ENCODE measurements around the gene APEH. TPM values are rescaled to one million over a fixed set of nuclear protein-coding genes. Genes with fewer than 3 reads are reported as not detected.

APEH gene
- total and polyA plus RNA-seq, 2 of the 13 experiments (the other 11 are each of a cell fraction or from before 2014, with no cell fraction given) = 116 to 130 TPM

- Histone ChIP-seq H3K4me3 (replicated peaks in 1 of 3; ENCODE audit: insufficient read depth in 1 of 3, low read depth in 2 of 3, low read length in 3 of 3) (no peak overlapping the region), H3K9ac (ENCODE audit: insufficient read depth, low read depth, low read length) (no peak overlapping the region), H2AFZ (ENCODE audit: low read length) (no peak overlapping the region), H3K27ac (ENCODE audit: extremely low read length, insufficient read depth, low read length) (no peak overlapping the region), H3K9me3 (ENCODE audit: low read length) (no peaks in the 10 kb centered on the region), H3K4me1 (ENCODE audit: insufficient read depth, low read length) (no peaks in the 10 kb centered on the region), H3K79me2 (ENCODE audit: insufficient read depth, low read length) (no peaks in the 10 kb centered on the region), H3K27me3 (ENCODE audit: control insufficient read depth in 1 of 2, insufficient read depth in 2 of 2, low read length in 2 of 2) (no peaks in the 10 kb centered on the region), H3K4me2 (ENCODE audit: low read depth, low read length) (no peak overlapping the region), H3K36me3 (replicated peaks in 1 of 2; ENCODE audit: control insufficient read depth in 1 of 2, insufficient read depth in 2 of 2, low read length in 2 of 2) (no peaks in the 10 kb centered on the region; a peak in 2 of 5 replicates), H4K20me1 (ENCODE audit: insufficient read depth, low read length) (no peaks in the 10 kb centered on the region)
- ChIA-PET CTCF (ENCODE audit: low intra/inter-chr PET ratio, low total read pairs) (no interaction called here), POLR2A (no interaction called here)
- BruUV-seq (replicated peaks) = no TSS peak
- FAIRE-seq = no peak
- TF ChIP-seq ZNF607 (CRISPR knock-in tag; IDR thresholded peaks at IDR 0.05; ENCODE audit: borderline replicate concordance) (no peak), ZMYM4 (CRISPR knock-in tag; IDR thresholded peaks at IDR 0.05) (no peak), ZFP1 (CRISPR knock-in tag; IDR thresholded peaks at IDR 0.05) (no peak), AHR (CRISPR knock-in tag; IDR thresholded peaks at IDR 0.05) (no peak), NFKBIZ (CRISPR knock-in tag; IDR thresholded peaks at IDR 0.05) (no peak), ZKSCAN5 (CRISPR knock-in tag; IDR thresholded peaks at IDR 0.05) (no peak), ELF3 (CRISPR knock-in tag; IDR thresholded peaks at IDR 0.05) (no peak), NR0B2 (CRISPR knock-in tag; IDR thresholded peaks at IDR 0.05) (no peak), SUZ12 (IDR thresholded peaks at IDR 0.05; ENCODE audit: low read depth, low read length) (no peak), ZBTB8A (CRISPR knock-in tag; IDR thresholded peaks at IDR 0.05; ENCODE audit: borderline replicate concordance, low read depth) (no peak), RNF219 (CRISPR knock-in tag; IDR thresholded peaks at IDR 0.05) (no peak), DNMT1 (CRISPR knock-in tag; IDR thresholded peaks at IDR 0.05) (no peak), ZNF282 (IDR thresholded peaks at IDR 0.05; ENCODE audit: partially characterized antibody) (no peak), ZNF547 (CRISPR knock-in tag; IDR thresholded peaks at IDR 0.05) (no peak), ZNF446 (CRISPR knock-in tag; IDR thresholded peaks at IDR 0.05) (no peak)
- WGBS (ENCODE audit: low lambda C conversion rate) = 75% methylated on average over 7 of the region's 7 CpGs
- in situ Hi-C loops (cut with HindIII; ENCODE audit: extremely low pct_ligation_motif_present, low pct_unique_long_range_greater_than_20kb) (no loop called here), intact Hi-C loops (cut with micrococcal nuclease; ENCODE audit: unreplicated experiment) (no loop called here)
- ATAC-seq = no peak
- DNase-seq (ENCODE audit: low spot score) = no peak
Observed at GRCh38 chr3:49641292-49641691, 32.9 kb upstream of the APEH start.
